Subcutaneous adipose tissue (tissue), 4 donors: ENCODE measurements around the gene SH3TC2. TPM values are rescaled to one million over a fixed set of nuclear protein-coding genes. Genes with fewer than 3 reads are reported as not detected.

Experiments
- CTCF ChIP-seq: fragments of 450-650 bp; IDR thresholded peaks from one replicate; pipeline ENCODE4 v1.5.1; 2016; ENCODE audit warnings: low read depth, mild to moderate bottlenecking, control low read depth, antibody characterized with exemption, moderate library complexity
- total RNA-seq, 4 donors: library from RNA; depleted of rRNA; stranded (reverse); fragments of >200 nt; gene quantifications; one replicate each; pipeline ENCODE4 v1.1.0, GENCODE V29; 2016

SH3TC2 gene
- total RNA-seq, 4 donors from 2014 or later = 0.33 to 2.4 (median 0.44) TPM; not detected in 1

DNA sequence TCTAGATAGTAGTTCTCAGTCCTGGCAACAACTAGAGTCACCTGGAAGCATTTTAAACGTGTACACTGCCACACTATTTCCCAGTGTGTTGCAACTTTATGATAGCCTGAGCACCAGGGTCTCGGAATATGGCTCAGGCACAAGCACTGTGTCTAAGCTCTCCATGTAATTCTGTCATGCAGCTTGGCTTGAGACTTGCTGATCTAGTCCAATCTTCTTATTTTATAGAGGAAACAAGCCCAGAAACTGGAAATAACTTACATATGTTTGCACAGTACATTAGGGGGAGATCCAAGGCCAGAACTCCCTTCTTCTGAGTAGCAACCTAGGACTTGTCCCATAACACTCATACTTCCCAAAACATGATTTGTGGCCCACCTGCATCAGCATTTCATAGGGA, 49.1 kb downstream of the SH3TC2 start:
- no peak for TF ChIP-seq CTCF

- no peak for TF ChIP-seq CTCF
Observed at GRCh38 chr5:149012350-149012749, 50.5 kb downstream of the SH3TC2 start.

GRCh38 chr5:149011728-149012127, 51.1 kb downstream of the SH3TC2 start:
- TF ChIP-seq CTCF = no peak

DNA sequence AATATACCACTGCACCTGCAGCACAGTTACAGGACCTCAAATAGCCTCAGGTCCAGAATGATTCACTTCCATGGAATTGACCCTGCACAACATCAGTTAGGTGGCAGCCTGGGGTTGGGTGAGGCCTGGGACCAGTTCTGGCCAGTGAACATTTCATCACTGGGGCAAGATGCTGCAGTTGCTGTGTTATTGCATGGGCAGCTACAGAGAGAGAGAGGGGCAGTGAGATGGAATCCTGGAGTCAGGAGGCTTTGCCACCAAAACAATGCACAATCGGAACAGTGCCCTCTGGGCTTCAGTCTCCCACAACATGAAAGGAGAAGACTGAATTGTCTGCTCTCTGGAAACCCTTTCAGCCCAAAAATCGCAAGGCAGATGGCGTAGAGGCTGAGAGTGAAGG, 51.8 kb downstream of the SH3TC2 start:
- no peak for TF ChIP-seq CTCF

DNA sequence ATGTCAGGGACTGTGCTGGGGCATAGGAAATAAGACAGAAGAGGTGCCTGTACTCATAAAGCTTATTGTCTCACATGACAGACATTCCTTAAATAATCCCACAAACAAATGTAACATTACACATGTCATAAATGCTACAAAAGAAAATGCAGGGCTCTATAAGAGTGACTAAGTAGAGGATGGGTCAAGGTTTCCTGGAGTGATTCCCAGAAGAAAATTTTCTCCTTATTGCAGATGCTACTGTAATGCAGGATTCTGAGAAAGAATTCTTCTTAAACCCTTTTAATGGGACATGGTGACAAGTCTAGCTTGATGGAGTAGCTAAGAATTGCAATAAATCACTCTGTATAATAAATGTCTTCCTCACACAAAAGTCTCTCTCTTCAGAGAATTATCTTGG, 55.7 kb downstream of the SH3TC2 start:
- TF ChIP-seq CTCF = no peak

DNA sequence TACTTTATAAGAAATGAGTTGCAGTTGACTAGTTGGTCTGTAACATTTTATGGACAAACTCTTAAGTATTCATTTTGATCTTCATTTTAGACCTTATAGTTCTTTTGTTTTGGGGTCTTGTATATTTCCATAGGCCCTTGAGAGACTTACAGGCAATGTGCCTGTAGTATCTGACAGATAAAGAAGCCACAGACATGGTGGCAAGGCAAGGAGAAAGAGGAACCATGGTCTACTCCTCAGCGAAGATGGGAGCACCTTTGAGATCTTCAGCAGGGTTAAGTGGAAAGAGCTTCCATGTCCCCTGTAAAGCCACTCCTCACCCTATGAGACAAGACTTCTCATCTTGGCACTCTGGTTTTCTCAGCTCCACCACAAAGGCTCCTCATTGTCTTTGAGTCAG, 56.4 kb downstream of the SH3TC2 start:
- no peak for TF ChIP-seq CTCF

- TF ChIP-seq CTCF = no peak
Observed at GRCh38 chr5:149005077-149005892, 57.6 kb downstream of the SH3TC2 start.
